CD14-positive monocyte (primary cell): ENCODE results near the gene CHN2. TPM values are rescaled to one million over a fixed set of nuclear protein-coding genes. Genes with fewer than 3 reads are reported as not detected.
A peak's percentile ranks its signal among the peaks of the same experiment; 100 is the strongest.

ENCODE experiments used
- DNase-seq, 3 donors: peaks; one replicate each; pipeline ENCODE4 v3.0.0-alpha.2; 2011 to 2022
- H2AFZ ChIP-seq: 2 replicates; pipeline ENCODE4 v1.6.0; 2012; ENCODE audit warnings: mild to moderate bottlenecking, low read depth, low read length, inconsistent platforms; ENCODE audit not compliant: insufficient read depth, poor library complexity, severe bottlenecking
- H3K27ac ChIP-seq, 2 donors: 1 replicate in 1 of 2; 2 replicates in 1 of 2; pipeline ENCODE4 v1.5.1; 2012 to 2013; ENCODE audit warnings: low read length in 2 of 2, control low read depth in 1 of 2, inconsistent platforms in 1 of 2, low read depth in 1 of 2, mild to moderate bottlenecking in 1 of 2
- H3K27me3 ChIP-seq, 2 donors: one replicate each; pipeline versions ENCODE4 v1.6.0 to v1.6.1; 2011 to 2013; ENCODE audit warnings: low read length in 2 of 2; ENCODE audit not compliant: control insufficient read depth in 2 of 2, insufficient read depth in 2 of 2
- H3K36me3 ChIP-seq, 2 donors: replicated peaks in 1 of 2; 1 replicate in 1 of 2; 2 replicates in 1 of 2; pipeline versions ENCODE4 v1.5.1 to v1.6.1; 2012 to 2013; ENCODE audit warnings: low read length in 2 of 2, control low read depth in 1 of 2, inconsistent platforms in 1 of 2, mild to moderate bottlenecking in 1 of 2; ENCODE audit not compliant: insufficient read depth in 2 of 2, control insufficient read depth in 1 of 2
- H3K4me1 ChIP-seq, 2 donors: 1 replicate in 1 of 2; 2 replicates in 1 of 2; pipeline versions ENCODE4 v1.5.1 to v1.6.1; 2012 to 2013; ENCODE audit warnings: low read length in 2 of 2, control low read depth in 1 of 2, inconsistent platforms in 1 of 2, mild to moderate bottlenecking in 1 of 2, moderate library complexity in 1 of 2; ENCODE audit not compliant: insufficient read depth in 2 of 2, control insufficient read depth in 1 of 2
- H3K4me2 ChIP-seq: replicated peaks from 2 replicates; pipeline ENCODE3; 2012; ENCODE audit warnings: low read length, moderate library complexity, mild to moderate bottlenecking; ENCODE audit not compliant: poor library complexity, severe bottlenecking; ENCODE audit errors: extremely low read depth
- H3K4me3 ChIP-seq, 3 experiments: fragments of 200-600 bp in 1 of 3; sonication (generic) in 1 of 3; replicated peaks in 1 of 3; 1 replicate in 2 of 3; 2 replicates in 1 of 3; pipeline ENCODE4 v1.5.1; 2011 to 2013; ENCODE audit warnings: low read length in 3 of 3, mild to moderate bottlenecking in 3 of 3, control low read depth in 2 of 3, low read depth in 2 of 3, inconsistent platforms in 1 of 3, moderate library complexity in 1 of 3
- H3K79me2 ChIP-seq: 2 replicates; pipeline ENCODE4 v1.6.0; 2012; ENCODE audit warnings: mild to moderate bottlenecking, control low read depth, inconsistent platforms, low read length, moderate library complexity; ENCODE audit not compliant: insufficient read depth
- H3K9ac ChIP-seq: 2 replicates; pipeline ENCODE4 v1.6.0; 2017; ENCODE audit warnings: low read length, mild to moderate bottlenecking; ENCODE audit not compliant: insufficient read depth, poor library complexity, severe bottlenecking
- H3K9me3 ChIP-seq, 2 donors: replicated peaks in 1 of 2; 1 replicate in 1 of 2; 2 replicates in 1 of 2; pipeline versions ENCODE4 v1.5.1 to v1.6.1; 2012 to 2013; ENCODE audit warnings: low read length in 2 of 2, control low read depth in 1 of 2; ENCODE audit not compliant: control insufficient read depth in 1 of 2, insufficient read depth in 1 of 2
- H4K20me1 ChIP-seq: 2 replicates; pipeline ENCODE4 v1.6.0; 2012; ENCODE audit warnings: mild to moderate bottlenecking, low read length, control low read depth, moderate library complexity; ENCODE audit not compliant: insufficient read depth
- H3K27ac Mint-ChIP-seq, 7 donors: one replicate each; pipeline ENCODE4 v1.8.0; 2020; ENCODE audit warnings: mild to moderate bottlenecking in 7 of 7, mixed read lengths in 7 of 7, moderate library complexity in 6 of 7, inconsistent platforms in 2 of 7
- H3K27me3 Mint-ChIP-seq, 3 donors: one replicate each; pipeline ENCODE4 v1.8.0; 2021 to 2022; ENCODE audit warnings: low read depth in 3 of 3, mild to moderate bottlenecking in 3 of 3, mixed read lengths in 3 of 3, moderate library complexity in 3 of 3, inconsistent platforms in 1 of 3
- H3K36me3 Mint-ChIP-seq, 2 donors: one replicate each; pipeline ENCODE4 v1.8.0; 2020; ENCODE audit warnings: mixed read lengths in 2 of 2, inconsistent platforms in 1 of 2, mild to moderate bottlenecking in 1 of 2
- H3K4me1 Mint-ChIP-seq: one replicate; pipeline ENCODE4 v1.8.0; 2020; ENCODE audit warnings: mild to moderate bottlenecking, mixed read lengths
- H3K4me3 Mint-ChIP-seq, 2 donors: one replicate each; pipeline ENCODE4 v1.8.0; 2020; ENCODE audit warnings: mild to moderate bottlenecking in 2 of 2, mixed read lengths in 2 of 2, moderate library complexity in 1 of 2
- H3K9me3 Mint-ChIP-seq, 7 donors: one replicate each; pipeline ENCODE4 v1.8.0; 2020 to 2022; ENCODE audit warnings: mixed read lengths in 7 of 7, mild to moderate bottlenecking in 6 of 7, moderate library complexity in 6 of 7, inconsistent platforms in 2 of 7
- CTCF ChIP-seq: fragments of 200-600 bp; IDR thresholded peaks from one replicate; pipeline ENCODE4 v1.8.0; 2022; ENCODE audit warnings: antibody characterized with exemption, mild to moderate bottlenecking
- WGBS: methylation state at CpG from one replicate; pipeline ENCODE4 v1.1.5; 2013; ENCODE audit warnings: missing lambda C conversion rate; ENCODE audit not compliant: insufficient coverage; 5-methylcytosine and 5-hydroxymethylcytosine counted together
- intact Hi-C, 2 donors: fragments of 100-400 bp; cut with micrococcal nuclease; formaldehyde crosslinking; loops; one replicate each; pipeline versions ENCODE4 v1.15.0 to v1.15.1; 2023
- polyA plus RNA-seq, 3 donors: library from polyadenylated mRNA; depleted of rRNA in 1 of 3; unstranded in 2 of 3; stranded (reverse) in 1 of 3; fragments of 300-500 nt in 2 of 3; fragments of >200 nt in 1 of 3; fragmentation: Illumina TruSeq in 2 of 3; gene quantifications; 1 replicate in 2 of 3; 2 replicates in 1 of 3; pipeline ENCODE4 v1.2.3, GENCODE V29; 2012 to 2021

The CHN2 gene
- polyA plus RNA-seq, 3 donors = 26.6 to 66.5 (median 44.8) TPM

GRCh38 chr7:29247963-29248236, 53.3 kb downstream of the CHN2 start:
- no peak for TF ChIP-seq CTCF
- Histone ChIP-seq H3K27me3 (no peaks in the 10 kb centered on the region), H2AFZ (no peak overlapping the region), H3K4me3 (no peak overlapping the region), H3K27ac (peak overlapping the region; percentile 10 to 66), H3K36me3 (peaks cover 10 to 21% of the 10 kb centered on the region in 2 donors), H3K4me1 (peaks cover 44 to 47% of the 10 kb centered on the region in 2 donors), H4K20me1 (peaks cover 73% of the 10 kb centered on the region), H3K4me2 (no peak overlapping the region), H3K9ac (no peak overlapping the region), H3K79me2 (no peaks in the 10 kb centered on the region), H3K9me3 (no peaks in the 10 kb centered on the region)
- DNase-seq = no peak
- H3K4me1 Mint-ChIP-seq = peaks cover 52% of the 10 kb centered on the region
- H3K27ac Mint-ChIP-seq = peak overlapping the region in 4 of 7 donors; percentile 39 to 86 (median 57)
- peaks cover 0 to 2% (median 0%) of the 10 kb centered on the region in 7 donors for H3K9me3 Mint-ChIP-seq
- intact Hi-C loops = no loop called here
- no peak overlapping the region for H3K4me3 Mint-ChIP-seq
- H3K36me3 Mint-ChIP-seq = peaks cover 31 to 58% of the 10 kb centered on the region in 2 donors
- 96% methylated on average over 3 of the region's 3 CpGs for WGBS
- H3K27me3 Mint-ChIP-seq = peaks cover 0 to 3% (median 0%) of the 10 kb centered on the region in 3 donors

GRCh38 chr7:29248713-29249382, 54.3 kb downstream of the CHN2 start:
- no peak overlapping the region for H3K4me2 ChIP-seq
- peaks cover 0 to 3% (median 0%) of the 10 kb centered on the region in 3 donors for H3K27me3 Mint-ChIP-seq
- H3K9me3 ChIP-seq = no peaks in the 10 kb centered on the region
- H3K27ac ChIP-seq = peak overlapping the region; percentile 10 to 66
- no peaks in the 10 kb centered on the region for H3K79me2 ChIP-seq
- peaks cover 33 to 57% of the 10 kb centered on the region in 2 donors for H3K36me3 Mint-ChIP-seq
- H3K27me3 ChIP-seq = no peaks in the 10 kb centered on the region
- peaks cover 10 to 25% of the 10 kb centered on the region in 2 donors for H3K36me3 ChIP-seq
- H3K9me3 Mint-ChIP-seq = peaks cover 0 to 2% (median 0%) of the 10 kb centered on the region in 7 donors
- H2AFZ ChIP-seq = no peak overlapping the region
- peaks cover 39 to 41% of the 10 kb centered on the region in 2 donors for H3K4me1 ChIP-seq
- peak overlapping the region; percentile 27 to 88 (median 79) for H3K27ac Mint-ChIP-seq
- TF ChIP-seq CTCF = no peak
- peaks cover 46% of the 10 kb centered on the region for H3K4me1 Mint-ChIP-seq
- H3K9ac ChIP-seq = no peak overlapping the region
- 87% methylated on average over 8 of the region's 8 CpGs for WGBS
- H3K4me3 ChIP-seq = no peak overlapping the region
- DNase-seq = peak; percentile 35 to 52 (median 48)
- H3K4me3 Mint-ChIP-seq = peak overlapping the region in 1 of 2 donors; percentile 2
- peaks cover 72% of the 10 kb centered on the region for H4K20me1 ChIP-seq
- intact Hi-C loops = no loop called here
